ENCODE measurements around the gene TNFRSF21.

TNFRSF21 gene

DNA sequence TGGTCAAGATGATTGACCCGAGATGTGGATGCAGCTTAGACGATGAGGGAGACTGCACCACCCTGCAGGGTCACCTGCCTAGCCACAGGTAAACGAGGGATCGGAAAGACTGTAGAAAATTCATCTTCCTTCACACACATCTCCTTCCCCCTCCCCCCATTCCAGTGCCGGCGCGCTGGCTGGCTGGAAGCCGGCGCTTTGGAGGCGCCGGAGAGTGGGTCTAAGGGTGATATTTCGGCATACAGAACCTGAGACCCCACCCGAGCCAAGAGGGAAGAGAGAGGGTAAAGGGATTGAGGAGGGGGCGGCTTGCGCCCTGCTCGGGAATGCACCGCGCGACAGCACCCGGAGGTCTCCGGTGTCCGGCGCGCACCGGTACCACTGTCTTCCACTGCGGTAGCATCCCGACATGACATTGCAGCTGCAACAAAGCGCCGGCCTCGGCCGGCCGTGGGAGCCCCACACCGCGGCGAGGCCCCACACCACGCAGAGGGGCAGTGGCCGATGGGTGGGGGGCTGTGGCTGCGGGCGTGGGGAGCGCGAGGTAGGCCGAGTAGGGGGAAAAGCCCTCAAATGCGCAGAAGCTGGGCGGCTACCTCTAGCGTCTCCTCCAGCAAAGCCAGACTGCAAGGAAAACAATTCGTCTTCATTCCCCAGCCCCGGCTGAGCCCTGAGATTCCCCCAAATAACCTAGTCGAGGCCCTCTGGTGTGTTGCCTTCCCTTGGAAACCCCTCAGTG is 984 bp downstream of the TNFRSF21 start:
- Histone ChIP-seq H3K4ac (ENCODE audit: low read depth in 1 of 2, low read length in 2 of 2) (peak overlapping the region; percentile 86 to 92), H2BK12ac (ENCODE audit: low read length in 2 of 2) (peak overlapping the region in 1 of 2 experiments; percentile 80), H2BK15ac (ENCODE audit: low read depth, poor library complexity, severe bottlenecking) (peak overlapping the region; percentile 79), H3K4me2 (ENCODE audit: low read length, poor library complexity, severe bottlenecking) (peak overlapping the region; percentile 69), H3K9me3 (ENCODE audit: control insufficient read depth, low read length) (no peaks in the 10 kb centered on the region), H2AFZ (ENCODE audit: low read depth, low read length) (no peak overlapping the region), H3K36me3 (ENCODE audit: control insufficient read depth in 1 of 2, insufficient read depth in 2 of 2, low read depth in 1 of 2, low read length in 2 of 2) (no peaks in the 10 kb centered on the region), H3K27me3 (ENCODE audit: control insufficient read depth in 1 of 2, insufficient read depth in 1 of 2, low read length in 2 of 2) (peaks cover 0 to 3% of the 10 kb centered on the region in 2 experiments), H2AK5ac (ENCODE audit: low read length, severe bottlenecking) (no peak overlapping the region), H3K27ac (ENCODE audit: low read length, poor library complexity, severe bottlenecking) (peak overlapping the region; percentile 63), H2BK5ac (ENCODE audit: low read depth, low read length, poor library complexity, severe bottlenecking) (no peak overlapping the region), H3K4me3 (ENCODE audit: insufficient read depth in 1 of 2, low read depth in 1 of 2, low read length in 2 of 2) (peak overlapping the region; percentile 86 to 92), H4K8ac (ENCODE audit: low read length) (peak overlapping the region; percentile 87), H3K14ac (ENCODE audit: low read length in 2 of 2) (peak overlapping the region in 1 of 2 experiments; percentile 91), H3K9ac (ENCODE audit: low read length) (peak overlapping the region; percentile 87), H3K23ac (ENCODE audit: low read length in 2 of 2) (peak overlapping the region; percentile 85 to 98), H4K91ac (ENCODE audit: low read length) (peak overlapping the region; percentile 56), H2BK120ac (ENCODE audit: low read depth, low read length) (peak overlapping the region; percentile 84), H3K4me1 (ENCODE audit: control insufficient read depth, insufficient read depth, low read depth, low read length) (peaks cover 9% of the 10 kb centered on the region), H3K18ac (ENCODE audit: low read depth in 1 of 2, low read length in 2 of 2) (peak overlapping the region; percentile 82 to 95), H3K79me1 (replicated peaks; ENCODE audit: low read length, poor library complexity, severe bottlenecking) (peaks cover 13% of the 10 kb centered on the region)
- peak; percentile 41 for DNase-seq
- WGBS: 0% methylated on average over 27 of the region's 48 CpGs

DNA sequence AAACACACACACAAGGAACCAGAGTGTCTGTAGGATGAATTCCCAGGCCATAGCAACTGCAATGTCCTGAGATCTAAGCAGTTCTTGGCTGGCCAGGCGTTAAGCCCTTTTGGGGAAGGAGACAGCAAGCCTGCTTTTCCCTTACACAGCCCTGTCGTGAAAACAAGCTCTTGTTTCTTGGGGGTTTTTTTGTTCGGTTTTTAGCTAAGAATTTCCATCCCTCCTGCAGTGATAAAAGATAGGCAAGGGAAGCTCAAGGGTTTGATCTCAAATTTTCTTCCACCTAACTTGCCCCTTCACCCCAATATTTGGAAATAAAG is 1.5 kb downstream of the TNFRSF21 start:
- Histone ChIP-seq H2BK12ac (ENCODE audit: low read length in 2 of 2) (no peak overlapping the region), H3K27me3 (ENCODE audit: control insufficient read depth in 1 of 2, insufficient read depth in 1 of 2, low read length in 2 of 2) (no peaks in the 10 kb centered on the region)
- WGBS: 0% methylated on average over 1 of the region's 3 CpGs

DNA sequence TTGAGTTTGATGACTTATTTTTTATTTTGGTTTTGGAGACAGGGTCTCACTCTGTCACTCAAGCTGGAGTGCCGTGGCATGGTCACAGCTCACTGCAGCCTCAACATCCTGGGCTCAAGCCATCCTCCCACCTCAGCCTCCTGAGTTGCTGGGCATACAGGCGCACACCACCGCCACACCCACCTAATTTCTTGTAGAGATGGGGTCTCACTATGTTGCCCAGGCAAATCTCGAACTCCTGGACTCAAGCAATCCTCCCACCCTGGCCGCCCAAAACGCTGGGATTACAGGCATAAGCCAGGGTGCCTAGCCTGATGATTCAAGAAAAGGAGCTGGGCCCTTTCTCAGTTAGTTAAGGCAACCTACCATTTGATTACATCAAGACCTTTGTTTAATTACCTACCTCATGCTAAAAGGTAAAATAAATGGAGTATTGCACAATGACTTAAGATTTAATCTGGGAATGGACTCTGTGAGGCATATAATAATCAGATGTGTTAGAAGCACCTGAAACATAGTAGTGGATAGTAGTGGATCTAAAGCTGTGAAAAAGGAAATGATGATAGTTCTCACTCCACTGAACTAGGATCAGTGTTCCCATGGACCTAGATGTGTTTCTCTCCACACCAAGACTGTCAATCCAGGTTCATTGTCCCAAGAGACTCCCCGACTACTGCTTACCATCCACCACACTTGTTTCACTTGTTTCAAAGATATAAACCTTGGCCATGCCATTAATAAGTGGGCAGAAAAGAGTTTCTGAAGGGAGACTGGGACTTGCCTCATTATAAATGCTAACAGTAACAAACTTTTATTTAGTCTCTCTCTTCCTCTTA is 2.1 kb downstream of the TNFRSF21 start:
- Histone ChIP-seq H2BK15ac (ENCODE audit: low read depth, poor library complexity, severe bottlenecking) (no peak overlapping the region), H3K9ac (ENCODE audit: low read length) (peak overlapping the region; percentile 87), H4K8ac (ENCODE audit: low read length) (no peak overlapping the region), H3K36me3 (ENCODE audit: control insufficient read depth in 1 of 2, insufficient read depth in 2 of 2, low read depth in 1 of 2, low read length in 2 of 2) (no peaks in the 10 kb centered on the region), H3K23ac (ENCODE audit: low read length in 2 of 2) (no peak overlapping the region), H2AK5ac (ENCODE audit: low read length, severe bottlenecking) (peak overlapping the region; percentile 43), H3K4me1 (ENCODE audit: control insufficient read depth, insufficient read depth, low read depth, low read length) (peaks cover 9% of the 10 kb centered on the region), H3K9me3 (ENCODE audit: control insufficient read depth, low read length) (no peaks in the 10 kb centered on the region), H2BK12ac (ENCODE audit: low read length in 2 of 2) (no peak overlapping the region), H2AFZ (ENCODE audit: low read depth, low read length) (no peak overlapping the region), H4K91ac (ENCODE audit: low read length) (no peak overlapping the region), H2BK5ac (ENCODE audit: low read depth, low read length, poor library complexity, severe bottlenecking) (no peak overlapping the region), H3K18ac (ENCODE audit: low read depth in 1 of 2, low read length in 2 of 2) (peak overlapping the region in 1 of 2 experiments; percentile 17), H3K4me3 (ENCODE audit: insufficient read depth in 1 of 2, low read depth in 1 of 2, low read length in 2 of 2) (peak overlapping the region in 1 of 2 experiments; percentile 92), H3K79me1 (replicated peaks; ENCODE audit: low read length, poor library complexity, severe bottlenecking) (peaks cover 19% of the 10 kb centered on the region), H2BK120ac (ENCODE audit: low read depth, low read length) (no peak overlapping the region), H3K4me2 (ENCODE audit: low read length, poor library complexity, severe bottlenecking) (peak overlapping the region; percentile 69), H3K27me3 (ENCODE audit: control insufficient read depth in 1 of 2, insufficient read depth in 1 of 2, low read length in 2 of 2) (no peaks in the 10 kb centered on the region), H3K27ac (ENCODE audit: low read length, poor library complexity, severe bottlenecking) (peak overlapping the region; percentile 15), H3K4ac (ENCODE audit: low read depth in 1 of 2, low read length in 2 of 2) (peak overlapping the region in 1 of 2 experiments; percentile 14), H3K14ac (ENCODE audit: low read length in 2 of 2) (no peak overlapping the region)
- WGBS: 96% methylated on average over 6 of the region's 7 CpGs
- DNase-seq: no peak

More for the DNA sequence above, 1.5 kb downstream of the TNFRSF21 start:
- no peak overlapping the region for H3K23ac ChIP-seq (ENCODE audit: low read length in 2 of 2)
- H4K8ac ChIP-seq (ENCODE audit: low read length): no peak overlapping the region
- H3K79me1 ChIP-seq (replicated peaks; ENCODE audit: low read length, poor library complexity, severe bottlenecking): peaks cover 18% of the 10 kb centered on the region
- H3K18ac ChIP-seq (ENCODE audit: low read depth in 1 of 2, low read length in 2 of 2): peak overlapping the region in 1 of 2 experiments; percentile 95
- peak overlapping the region in 1 of 2 experiments; percentile 14 for H3K4ac ChIP-seq (ENCODE audit: low read depth in 1 of 2, low read length in 2 of 2)
- H2BK15ac ChIP-seq (ENCODE audit: low read depth, poor library complexity, severe bottlenecking): no peak overlapping the region
- H3K4me3 ChIP-seq (ENCODE audit: insufficient read depth in 1 of 2, low read depth in 1 of 2, low read length in 2 of 2): peak overlapping the region; percentile 86 to 92
- no peak overlapping the region for H4K91ac ChIP-seq (ENCODE audit: low read length)
- H3K4me1 ChIP-seq (ENCODE audit: control insufficient read depth, insufficient read depth, low read depth, low read length): peaks cover 9% of the 10 kb centered on the region
- peak overlapping the region; percentile 69 for H3K4me2 ChIP-seq (ENCODE audit: low read length, poor library complexity, severe bottlenecking)
- H2AK5ac ChIP-seq (ENCODE audit: low read length, severe bottlenecking): no peak overlapping the region
- H3K14ac ChIP-seq (ENCODE audit: low read length in 2 of 2): peak overlapping the region in 1 of 2 experiments; percentile 92
- H3K27ac ChIP-seq (ENCODE audit: low read length, poor library complexity, severe bottlenecking): peak overlapping the region; percentile 15
- DNase-seq: no peak
- no peak overlapping the region for H2BK5ac ChIP-seq (ENCODE audit: low read depth, low read length, poor library complexity, severe bottlenecking)
- H2AFZ ChIP-seq (ENCODE audit: low read depth, low read length): no peak overlapping the region
- H2BK120ac ChIP-seq (ENCODE audit: low read depth, low read length): no peak overlapping the region
- H3K9me3 ChIP-seq (ENCODE audit: control insufficient read depth, low read length): no peaks in the 10 kb centered on the region
- no peaks in the 10 kb centered on the region for H3K36me3 ChIP-seq (ENCODE audit: control insufficient read depth in 1 of 2, insufficient read depth in 2 of 2, low read depth in 1 of 2, low read length in 2 of 2)
- peak overlapping the region; percentile 87 for H3K9ac ChIP-seq (ENCODE audit: low read length)

DNA sequence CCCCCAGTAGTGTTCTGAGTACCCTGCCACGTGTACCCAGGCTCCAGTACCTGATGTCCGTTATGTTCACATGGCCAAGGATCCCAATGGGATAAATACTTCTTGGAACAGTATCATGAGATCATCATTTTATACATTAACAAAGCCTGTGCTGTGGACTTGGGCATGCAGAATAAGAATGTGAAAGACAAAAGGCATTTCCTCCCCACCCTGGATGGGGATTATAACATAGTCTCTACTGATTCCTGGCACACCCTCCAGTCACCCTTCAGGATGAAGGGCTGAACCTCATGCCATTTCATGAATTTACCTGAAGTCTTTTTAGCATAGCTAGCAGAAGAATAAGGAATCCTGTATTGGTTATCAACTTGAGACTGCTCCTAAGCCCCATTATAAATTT is 2.8 kb downstream of the TNFRSF21 start:
- H3K4me3 ChIP-seq (ENCODE audit: insufficient read depth in 1 of 2, low read depth in 1 of 2, low read length in 2 of 2): peak overlapping the region in 1 of 2 experiments; percentile 92
- no peak overlapping the region for H4K8ac ChIP-seq (ENCODE audit: low read length)
- H3K18ac ChIP-seq (ENCODE audit: low read depth in 1 of 2, low read length in 2 of 2): no peak overlapping the region
- H2BK12ac ChIP-seq (ENCODE audit: low read length in 2 of 2): no peak overlapping the region
- H2AK5ac ChIP-seq (ENCODE audit: low read length, severe bottlenecking): no peak overlapping the region
- H3K4me2 ChIP-seq (ENCODE audit: low read length, poor library complexity, severe bottlenecking): no peak overlapping the region
- H4K91ac ChIP-seq (ENCODE audit: low read length): no peak overlapping the region
- no peak overlapping the region for H2BK5ac ChIP-seq (ENCODE audit: low read depth, low read length, poor library complexity, severe bottlenecking)
- H2BK15ac ChIP-seq (ENCODE audit: low read depth, poor library complexity, severe bottlenecking): no peak overlapping the region
- H3K4ac ChIP-seq (ENCODE audit: low read depth in 1 of 2, low read length in 2 of 2): no peak overlapping the region
- no peaks in the 10 kb centered on the region for H3K36me3 ChIP-seq (ENCODE audit: control insufficient read depth in 1 of 2, insufficient read depth in 2 of 2, low read depth in 1 of 2, low read length in 2 of 2)
- H2AFZ ChIP-seq (ENCODE audit: low read depth, low read length): no peak overlapping the region
- H3K79me1 ChIP-seq (replicated peaks; ENCODE audit: low read length, poor library complexity, severe bottlenecking): peaks cover 23% of the 10 kb centered on the region
- DNase-seq: no peak
- no peaks in the 10 kb centered on the region for H3K9me3 ChIP-seq (ENCODE audit: control insufficient read depth, low read length)
- H3K9ac ChIP-seq (ENCODE audit: low read length): no peak overlapping the region
- WGBS: 33% methylated on average over 1 of the region's 2 CpGs
- H3K4me1 ChIP-seq (ENCODE audit: control insufficient read depth, insufficient read depth, low read depth, low read length): peaks cover 9% of the 10 kb centered on the region
- H3K27ac ChIP-seq (ENCODE audit: low read length, poor library complexity, severe bottlenecking): no peak overlapping the region
- no peak overlapping the region for H3K14ac ChIP-seq (ENCODE audit: low read length in 2 of 2)
- no peaks in the 10 kb centered on the region for H3K27me3 ChIP-seq (ENCODE audit: control insufficient read depth in 1 of 2, insufficient read depth in 1 of 2, low read length in 2 of 2)
- H2BK120ac ChIP-seq (ENCODE audit: low read depth, low read length): no peak overlapping the region
- no peak overlapping the region for H3K23ac ChIP-seq (ENCODE audit: low read length in 2 of 2)

Measured in mesenchymal stem cell (in vitro differentiated cells and primary cell).